ENCODE data around the gene SF3B2. TPM values are rescaled to one million over a fixed set of nuclear protein-coding genes. Genes with fewer than 3 reads are reported as not detected.

SF3B2 gene
- total and polyA plus RNA-seq, 2 donors (not counting 3 experiments of a cell fraction or from before 2014, with no cell fraction given), result 99.4 to 196 TPM

- no peaks in the 10 kb centered on the region for H4K20me1 ChIP-seq (replicated peaks; ENCODE audit: control insufficient read depth, extremely low read depth, insufficient read depth, low read length)
- no peaks in the 10 kb centered on the region for H3K9me1 ChIP-seq (replicated peaks; ENCODE audit: control insufficient read depth, extremely low read depth, insufficient read depth, low read length)
- H3K9ac ChIP-seq (replicated peaks; ENCODE audit: extremely low read depth, insufficient read depth, low read length), result no peak overlapping the region
- peaks cover 49 to 61% of the 10 kb centered on the region in 2 experiments for H3K36me3 ChIP-seq (ENCODE audit: control insufficient read depth in 2 of 2, extremely low read depth in 1 of 2, insufficient read depth in 2 of 2, low read length in 2 of 2)
- dilution Hi-C loops (cut with MboI; ENCODE audit: extremely low pct_ligation_motif_present, low sequenced_read_pairs) (no loop called here), intact Hi-C loops (cut with micrococcal nuclease) (no loop called here)
- H2AFZ ChIP-seq (ENCODE audit: low read depth, low read length), result no peak overlapping the region
- H3K4me1 ChIP-seq (ENCODE audit: control insufficient read depth, extremely low read depth, insufficient read depth, low read length), result no peaks in the 10 kb centered on the region
- BruUV-seq (replicated peaks), result no TSS peak
- no peaks in the 10 kb centered on the region for H3K9me3 ChIP-seq (replicated peaks; ENCODE audit: control insufficient read depth, insufficient read depth, low read length)
- FAIRE-seq (no peak), DNase-seq (ENCODE audit: low read depth, low spot score) (no peak)
- no peaks in the 10 kb centered on the region for H3K27me3 ChIP-seq (ENCODE audit: control insufficient read depth in 2 of 2, insufficient read depth in 2 of 2, low read length in 2 of 2)
- ChIA-PET POLR2A (interaction anchor here (0.6 kb wide), 1 partner anchor 10 kb away, joined by 4 read pairs; the partner anchor contains the start of gene SF3B2), CTCF (interaction anchor here (0.6 to 1.5 kb wide), 2 partner anchors 72 to 512 kb away, joined by 3 to 5 read pairs; no protein-coding TSS in a partner anchor)
- no peak overlapping the region for H3K27ac ChIP-seq (ENCODE audit: insufficient read depth, low read depth, low read length)
- TF ChIP-seq POLR2A (IDR thresholded peaks at IDR 0.05; ENCODE audit: low read depth, low read length) (no peak), MAX (IDR thresholded peaks at IDR 0.05; ENCODE audit: insufficient read depth, insufficient read length) (no peak), FOS (IDR thresholded peaks at IDR 0.05; ENCODE audit: borderline replicate concordance, insufficient read depth, low read length) (no peak), CTCF (IDR thresholded peaks at IDR 0.05; ENCODE audit: extremely low read depth in 1 of 2, insufficient read depth in 1 of 2, low read depth in 1 of 2, low read length in 2 of 2) (no peak), POLR2AphosphoS5 (IDR thresholded peaks at IDR 0.05; ENCODE audit: insufficient read depth, low read depth, low read length) (no peak), JUN (IDR thresholded peaks at IDR 0.05; ENCODE audit: borderline replicate concordance, insufficient read depth, insufficient read length, low read depth) (no peak), GATA2 (IDR thresholded peaks at IDR 0.05; ENCODE audit: insufficient read depth, insufficient read length, low read depth, low read length) (no peak), EZH2 (IDR thresholded peaks at IDR 0.05; ENCODE audit: borderline replicate concordance, low read depth, low read length, severe bottlenecking) (no peak), MYC (IDR thresholded peaks at IDR 0.05; ENCODE audit: low read depth, low read length) (no peak)
- peaks cover 11% of the 10 kb centered on the region for H3K79me2 ChIP-seq (ENCODE audit: control insufficient read depth, insufficient read depth, low read length)
- H3K4me2 ChIP-seq (ENCODE audit: insufficient read depth, low read length), result no peak overlapping the region
- H3K4me3 ChIP-seq (replicated peaks in 1 of 3; ENCODE audit: insufficient read depth in 1 of 3, low read depth in 1 of 3, low read length in 3 of 3), result no peak overlapping the region
These were observed 10.2 kb downstream of the SF3B2 start for GRCh38 chr11:66062408-66062807.

Data from endothelial cell of umbilical vein (primary cell).